Smooth muscle cell (in vitro differentiated cells): ENCODE measurements around the gene PPAT. TPM values are rescaled to one million over a fixed set of nuclear protein-coding genes. Genes with fewer than 3 reads are reported as not detected.

ENCODE experiments used
- DNase-seq: peaks from one replicate; lab custom pipeline; 2025; ENCODE audit not compliant: unreplicated experiment; lab: John Stamatoyannopoulos, UW
- H2AFZ ChIP-seq: fragments of 200-600 bp; sonication (generic); 2 replicates; pipeline ENCODE4 v1.6.0; 2016; ENCODE audit warnings: antibody characterized with exemption, low read depth, mild to moderate bottlenecking
- H3F3A ChIP-seq: fragments of 200-600 bp; sonication (generic); 2 replicates; pipeline ENCODE4 v1.6.0; 2017; ENCODE audit warnings: antibody characterized with exemption, low read depth
- H3K27ac ChIP-seq: fragments of 200-600 bp; sonication (generic); 2 replicates; pipeline ENCODE4 v1.5.1; 2016; ENCODE audit warnings: low read depth, mild to moderate bottlenecking
- H3K27me3 ChIP-seq: fragments of 200-600 bp; sonication (generic); 2 replicates; pipeline ENCODE4 v1.6.1; 2016; ENCODE audit warnings: low read depth, mild to moderate bottlenecking
- H3K36me3 ChIP-seq: fragments of 200-600 bp; sonication (generic); 2 replicates; pipeline ENCODE4 v1.5.1; 2016; ENCODE audit warnings: low read depth
- H3K4me1 ChIP-seq: fragments of 200-600 bp; sonication (generic); 2 replicates; pipeline ENCODE4 v1.5.1; 2016; ENCODE audit warnings: low read depth
- H3K4me2 ChIP-seq: fragments of 200-600 bp; sonication (generic); 2 replicates; pipeline ENCODE4 v1.6.0; 2016; ENCODE audit warnings: mild to moderate bottlenecking
- H3K4me3 ChIP-seq: fragments of 200-600 bp; sonication (generic); 2 replicates; pipeline ENCODE4 v1.5.1; 2016; ENCODE audit warnings: mild to moderate bottlenecking
- H3K79me2 ChIP-seq: fragments of 200-600 bp; sonication (generic); 2 replicates; pipeline ENCODE4 v1.6.0; 2016; ENCODE audit warnings: low read depth, mild to moderate bottlenecking
- H3K9ac ChIP-seq: fragments of 200-600 bp; sonication (generic); 2 replicates; pipeline ENCODE4 v1.6.0; 2016; ENCODE audit warnings: low read depth
- H3K9me3 ChIP-seq: fragments of 200-600 bp; sonication (generic); replicated peaks from 2 replicates; pipeline ENCODE4 v1.5.1; 2016; ENCODE audit warnings: low read depth
- H4K20me1 ChIP-seq: fragments of 200-600 bp; sonication (generic); 2 replicates; pipeline ENCODE4 v1.6.0; 2016; ENCODE audit warnings: low read depth
- WGBS: methylation state at CpG from one replicate; pipeline ENCODE4 v1.1.7; 2016; ENCODE audit warnings: low lambda C conversion rate; 5-methylcytosine and 5-hydroxymethylcytosine counted together
- polyA plus RNA-seq: library from polyadenylated mRNA; unstranded; fragments of >200 nt; fragmentation: Nextera tagmentation; extraction: Ambion mirVana; gene quantifications from 2 replicates; pipeline ENCODE4 v1.2.1, GENCODE V29; 2016
- total RNA-seq: library from RNA; depleted of rRNA; stranded (reverse); fragments of >200 nt; gene quantifications from 2 replicates; pipeline ENCODE4 v1.2.3, GENCODE V29; 2014
- TF ChIP-seq, protein P1 (sequence below): fragments of 200-600 bp; sonication (generic); IDR thresholded peaks from 2 replicates; pipeline ENCODE4 v1.5.1; 2017; ENCODE audit warnings: borderline replicate concordance, mild to moderate bottlenecking, antibody characterized with exemption; ENCODE audit not compliant: insufficient read depth, poor library complexity, severe bottlenecking

The PPAT gene
- total and polyA plus RNA-seq, 2 experiments from 2014 or later = 11.6 to 26.8 TPM

DNA sequence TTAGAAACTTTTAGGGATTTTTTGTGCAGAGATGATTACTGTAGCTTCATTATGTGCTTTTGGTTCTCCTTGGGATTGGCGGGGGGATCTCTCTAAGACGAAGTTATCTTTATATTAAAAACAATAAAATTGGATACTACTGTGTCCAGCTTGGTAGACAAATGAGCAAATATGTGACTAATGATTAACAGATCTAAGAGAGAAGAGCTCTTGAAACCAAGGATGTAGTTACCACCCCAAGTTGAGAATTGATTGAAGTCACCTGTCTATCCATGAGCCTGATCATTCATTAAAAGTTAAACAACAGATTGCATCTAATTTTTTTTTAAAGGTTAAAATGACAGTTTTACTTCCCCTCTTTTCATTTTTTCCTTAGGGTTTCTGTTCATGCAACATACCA is 9.3 kb upstream of the PPAT start:
- Histone ChIP-seq H3K36me3 (peaks cover 38% of the 10 kb centered on the region), H3K4me2 (no peak overlapping the region), H3K27me3 (no peaks in the 10 kb centered on the region), H3K9me3 (no peaks in the 10 kb centered on the region), H3K9ac (no peak overlapping the region), H4K20me1 (peaks cover 20% of the 10 kb centered on the region), H3K79me2 (peaks cover 64% of the 10 kb centered on the region), H3K27ac (no peak overlapping the region), H2AFZ (no peak overlapping the region), H3F3A (no peaks in the 10 kb centered on the region), H3K4me1 (peaks cover 14% of the 10 kb centered on the region), H3K4me3 (no peak overlapping the region)
- TF ChIP-seq, protein P1, sequence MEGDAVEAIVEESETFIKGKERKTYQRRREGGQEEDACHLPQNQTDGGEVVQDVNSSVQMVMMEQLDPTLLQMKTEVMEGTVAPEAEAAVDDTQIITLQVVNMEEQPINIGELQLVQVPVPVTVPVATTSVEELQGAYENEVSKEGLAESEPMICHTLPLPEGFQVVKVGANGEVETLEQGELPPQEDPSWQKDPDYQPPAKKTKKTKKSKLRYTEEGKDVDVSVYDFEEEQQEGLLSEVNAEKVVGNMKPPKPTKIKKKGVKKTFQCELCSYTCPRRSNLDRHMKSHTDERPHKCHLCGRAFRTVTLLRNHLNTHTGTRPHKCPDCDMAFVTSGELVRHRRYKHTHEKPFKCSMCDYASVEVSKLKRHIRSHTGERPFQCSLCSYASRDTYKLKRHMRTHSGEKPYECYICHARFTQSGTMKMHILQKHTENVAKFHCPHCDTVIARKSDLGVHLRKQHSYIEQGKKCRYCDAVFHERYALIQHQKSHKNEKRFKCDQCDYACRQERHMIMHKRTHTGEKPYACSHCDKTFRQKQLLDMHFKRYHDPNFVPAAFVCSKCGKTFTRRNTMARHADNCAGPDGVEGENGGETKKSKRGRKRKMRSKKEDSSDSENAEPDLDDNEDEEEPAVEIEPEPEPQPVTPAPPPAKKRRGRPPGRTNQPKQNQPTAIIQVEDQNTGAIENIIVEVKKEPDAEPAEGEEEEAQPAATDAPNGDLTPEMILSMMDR = no peak
- DNase-seq = no peak
- 96% methylated on average over 2 of the region's 2 CpGs for WGBS

DNA sequence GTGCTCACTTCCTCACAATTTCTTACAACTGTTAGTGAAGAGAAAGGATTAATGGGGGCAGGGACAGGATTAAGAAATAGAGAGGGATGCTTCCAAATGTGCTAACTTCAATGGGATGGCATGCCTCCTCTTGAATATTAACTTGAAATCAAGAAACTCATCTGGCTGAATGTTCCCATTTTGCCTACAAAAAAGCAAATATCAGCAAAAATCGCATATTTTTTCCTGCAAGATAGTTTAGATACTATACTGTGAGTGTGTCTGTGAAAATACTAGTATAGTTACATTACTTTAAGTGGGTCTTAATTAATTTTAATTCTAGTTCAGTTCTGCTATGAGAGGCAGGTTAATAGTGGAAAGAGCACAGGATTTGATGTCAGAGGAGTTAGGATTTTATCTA is 5.6 kb upstream of the PPAT start:
- no peak overlapping the region for H3K27ac ChIP-seq
- TF ChIP-seq, protein P1 = no peak
- no peaks in the 10 kb centered on the region for H3F3A ChIP-seq
- H2AFZ ChIP-seq = no peak overlapping the region
- H3K4me2 ChIP-seq = no peak overlapping the region
- peaks cover 31% of the 10 kb centered on the region for H4K20me1 ChIP-seq
- no peak overlapping the region for H3K4me3 ChIP-seq
- peaks cover 74% of the 10 kb centered on the region for H3K79me2 ChIP-seq
- no peaks in the 10 kb centered on the region for H3K9me3 ChIP-seq
- no peak for DNase-seq
- H3K27me3 ChIP-seq = no peaks in the 10 kb centered on the region
- H3K36me3 ChIP-seq = peaks cover 21% of the 10 kb centered on the region
- no peak overlapping the region for H3K9ac ChIP-seq
- H3K4me1 ChIP-seq = peaks cover 29% of the 10 kb centered on the region
- 93% methylated on average over 1 of the region's 1 CpG for WGBS

DNA sequence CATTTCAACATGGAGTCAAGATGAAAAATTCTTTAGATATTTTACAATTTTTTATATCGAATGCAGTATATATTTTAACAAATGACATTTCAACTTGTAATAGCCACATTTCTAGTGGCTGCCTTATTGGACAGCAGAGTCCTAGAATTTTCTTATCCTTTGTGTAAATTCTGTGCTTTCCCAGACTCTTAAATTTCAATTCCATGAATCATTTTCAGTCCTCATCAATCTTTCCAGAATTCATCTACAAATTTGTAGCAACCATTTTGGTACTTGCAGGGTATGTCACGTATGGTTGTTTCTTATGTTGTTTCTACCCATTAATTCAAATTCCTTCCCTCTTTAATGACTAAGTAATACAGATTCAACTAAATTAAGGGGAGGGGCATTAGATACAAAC is 3.4 kb upstream of the PPAT start:
- no peak for DNase-seq
- peak overlapping the region; percentile 36 for H3K4me2 ChIP-seq

DNA sequence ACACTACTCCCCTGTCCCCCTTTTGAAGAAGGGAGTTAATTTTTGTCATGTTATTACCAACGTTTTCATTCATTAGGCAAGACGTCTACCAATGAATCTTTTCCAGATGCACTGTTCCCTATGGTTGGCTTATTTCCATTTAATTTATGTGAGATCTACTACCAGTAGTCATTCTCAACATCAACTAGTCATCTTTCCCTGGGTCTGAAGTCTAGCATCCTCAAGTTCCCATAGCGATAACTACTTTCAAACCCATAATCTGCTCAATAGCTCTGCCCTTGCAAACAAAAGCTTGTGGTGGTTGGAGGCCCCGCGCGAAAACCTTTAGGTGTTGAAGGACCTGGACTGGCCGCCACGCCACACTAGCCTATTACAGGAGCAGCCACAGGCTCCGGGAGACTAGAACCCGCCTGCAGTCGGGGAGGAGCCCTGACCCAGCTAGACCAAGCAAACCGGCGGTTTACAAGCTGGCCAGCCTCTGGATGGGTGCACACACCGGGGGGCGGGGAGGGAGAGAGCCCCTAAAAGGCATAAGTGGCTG is 746 bp downstream of the PPAT start:
- TF ChIP-seq, protein P1 = no peak
- Histone ChIP-seq H3K4me3 (peak overlapping the region; percentile 92), H3K36me3 (no peaks in the 10 kb centered on the region), H3F3A (no peaks in the 10 kb centered on the region), H3K4me2 (peak overlapping the region; percentile 99), H3K79me2 (peaks cover 70% of the 10 kb centered on the region), H3K4me1 (peaks cover 22% of the 10 kb centered on the region), H3K9ac (peak overlapping the region; percentile 41), H3K9me3 (no peaks in the 10 kb centered on the region), H2AFZ (peak overlapping the region; percentile 88), H3K27ac (peak overlapping the region; percentile 91), H4K20me1 (peaks cover 10% of the 10 kb centered on the region), H3K27me3 (no peaks in the 10 kb centered on the region)
- peak; percentile 66 for DNase-seq
- under 1% methylated on average over 15 of the region's 15 CpGs for WGBS

More for the DNA sequence above, 3.4 kb upstream of the PPAT start:
- Histone ChIP-seq H3K27me3 (no peaks in the 10 kb centered on the region), H3K4me1 (peaks cover 29% of the 10 kb centered on the region), H4K20me1 (peaks cover 24% of the 10 kb centered on the region), H3K36me3 (peaks cover 12% of the 10 kb centered on the region), H3F3A (no peaks in the 10 kb centered on the region), H3K9me3 (no peaks in the 10 kb centered on the region), H2AFZ (no peak overlapping the region), H3K79me2 (peaks cover 68% of the 10 kb centered on the region), H3K4me3 (no peak overlapping the region), H3K9ac (no peak overlapping the region), H3K27ac (no peak overlapping the region)
- TF ChIP-seq, protein P1 = no peak
- 90% methylated on average over 2 of the region's 2 CpGs for WGBS
